Activated CD4-positive, alpha-beta T cell treated with anti-CD3 and anti-CD28 coated beads, Interleukin-10, Interleukin-2, amounts not matched to agents 100 ng/mL and 50 ng/mL, durations not matched to agents 16 hours and 8 hours (primary cell): ENCODE measurements around the gene COX17.

Source experiments
- DNase-seq: peaks from one replicate; pipeline ENCODE4 v3.0.0-alpha.2; 2020

Gene COX17

DNA sequence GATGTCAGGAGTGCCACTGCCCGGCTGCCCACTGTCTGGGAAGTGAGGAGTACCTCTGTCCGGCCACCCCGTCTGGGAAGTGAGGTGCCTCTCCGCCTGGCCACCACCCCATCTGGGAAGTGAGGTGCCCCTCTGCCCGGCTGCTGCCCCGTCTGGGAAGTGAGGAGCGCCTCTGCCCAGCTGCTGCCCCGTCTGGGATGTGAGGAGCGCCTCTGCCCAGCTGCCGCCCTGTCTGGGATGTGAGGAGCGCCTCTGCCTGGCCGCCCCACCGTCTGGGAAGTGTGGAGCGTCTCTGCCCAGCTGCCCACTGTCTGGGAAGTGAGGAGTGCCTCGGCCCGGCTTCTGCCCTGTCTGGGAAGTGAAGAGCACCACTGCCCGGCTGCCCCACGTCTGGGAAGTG is 3.3 kb downstream of the COX17 start:
- no peak for DNase-seq

DNA sequence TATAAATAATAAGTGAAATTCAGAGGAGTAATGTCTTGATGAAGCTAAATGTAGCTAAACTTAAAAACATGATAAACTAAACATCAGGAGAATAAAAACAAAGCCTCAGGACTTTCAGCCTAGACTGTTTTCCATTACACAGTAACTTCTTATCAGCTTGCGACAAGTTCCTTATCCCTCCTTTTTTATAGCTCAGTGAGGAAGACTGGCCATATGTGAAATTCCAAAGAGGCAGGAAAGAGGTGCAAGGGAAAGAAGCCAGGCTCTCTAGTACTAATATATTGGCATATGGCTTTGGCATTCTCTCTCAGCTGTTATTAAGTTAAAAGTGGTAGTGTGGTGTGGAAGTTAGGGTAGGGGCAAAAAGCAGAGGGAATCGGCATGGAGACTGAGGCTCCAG is 4.4 kb downstream of the COX17 start:
- DNase-seq, result no peak

- DNase-seq, result no peak
Observed at GRCh38 chr3:119669906-119670570, 7.2 kb downstream of the COX17 start.

GRCh38 chr3:119665954-119666559 is 11.1 kb downstream of the COX17 start:
- no peak for DNase-seq

DNA sequence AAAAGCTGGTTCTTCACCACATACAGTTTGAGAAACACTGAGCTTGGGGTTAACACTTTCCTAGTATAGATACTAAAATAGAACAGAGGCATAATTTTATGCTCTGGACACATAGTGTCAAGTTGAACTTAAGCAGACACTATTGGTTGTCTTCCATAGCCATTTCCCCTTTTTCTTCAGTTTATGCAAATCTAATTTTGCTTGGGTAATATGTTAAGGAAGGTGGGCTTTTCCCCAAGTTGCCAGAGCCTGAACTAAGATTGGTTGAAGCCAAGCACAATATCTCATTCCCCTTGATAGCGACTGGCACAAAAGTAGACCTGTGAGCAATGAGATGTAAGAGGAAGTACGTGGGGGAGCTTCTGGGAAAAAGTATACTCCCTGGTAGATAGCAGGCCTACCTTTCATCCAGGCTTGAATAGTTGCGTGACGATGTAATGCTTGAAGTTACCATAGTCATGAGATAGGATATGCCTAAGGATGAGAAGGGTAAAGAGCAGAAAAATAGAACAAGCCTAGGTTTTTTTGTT is 12.3 kb downstream of the COX17 start:
- no peak for DNase-seq

- no peak for DNase-seq
Observed at GRCh38 chr3:119664370-119664769, 12.8 kb downstream of the COX17 start.

GRCh38 chr3:119663885-119664284 is 13.3 kb downstream of the COX17 start:
- DNase-seq, result no peak

- DNase-seq, result no peak
Observed at GRCh38 chr3:119662604-119663373, 14.4 kb downstream of the COX17 start.

DNA sequence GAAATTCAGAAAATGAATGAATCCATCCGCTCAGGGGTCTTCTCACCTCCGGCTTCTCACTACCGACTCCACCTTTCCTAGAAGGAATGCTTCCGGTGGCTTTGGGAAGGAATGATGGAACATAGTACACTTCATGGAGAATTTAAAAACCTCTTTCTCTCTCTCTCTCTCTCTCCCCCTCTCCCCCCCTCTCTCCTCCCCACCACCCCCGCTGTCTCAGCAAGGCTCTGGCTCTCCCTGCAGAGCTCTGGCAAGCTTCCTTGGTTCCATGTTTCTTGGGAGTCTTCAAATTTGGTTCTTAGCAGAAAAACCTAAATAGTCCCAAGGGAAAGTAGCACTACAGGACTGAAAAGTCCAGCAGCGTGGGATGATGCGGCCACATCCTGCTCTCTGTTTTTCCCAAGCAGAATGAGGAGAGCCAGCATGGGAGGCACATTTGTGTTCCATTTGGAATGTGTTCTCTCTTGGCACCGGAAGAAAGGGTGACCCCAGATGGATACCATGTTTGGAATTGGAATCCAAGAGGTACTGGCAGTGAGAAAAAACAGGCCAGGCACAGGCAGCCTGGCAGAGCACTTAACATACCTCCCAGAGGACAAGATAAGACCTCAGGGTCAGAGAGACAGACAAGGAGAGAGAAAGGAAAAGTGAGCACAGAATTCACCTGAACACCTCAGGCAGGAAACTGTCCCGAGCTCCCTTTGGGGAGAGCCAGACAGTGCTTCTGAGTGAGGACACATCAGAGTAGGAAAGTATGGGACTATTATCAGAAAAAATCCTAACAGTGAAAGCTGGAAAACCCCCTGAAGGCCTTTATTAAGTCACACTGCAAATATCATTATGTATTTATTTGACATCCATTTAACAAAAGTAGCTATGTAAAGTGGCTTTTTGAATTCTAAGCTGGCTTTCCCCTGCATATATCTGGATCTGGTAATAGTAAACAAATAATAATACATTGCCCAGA is 16.4 kb downstream of the COX17 start, which contains the start of gene POPDC2:
TSS of gene POPDC2 (minus strand) at position 116 of the 967 bp plus-strand sequence. CDS start 166 bp downstream, outside the sequence.
- DNase-seq, result no peak

DNA sequence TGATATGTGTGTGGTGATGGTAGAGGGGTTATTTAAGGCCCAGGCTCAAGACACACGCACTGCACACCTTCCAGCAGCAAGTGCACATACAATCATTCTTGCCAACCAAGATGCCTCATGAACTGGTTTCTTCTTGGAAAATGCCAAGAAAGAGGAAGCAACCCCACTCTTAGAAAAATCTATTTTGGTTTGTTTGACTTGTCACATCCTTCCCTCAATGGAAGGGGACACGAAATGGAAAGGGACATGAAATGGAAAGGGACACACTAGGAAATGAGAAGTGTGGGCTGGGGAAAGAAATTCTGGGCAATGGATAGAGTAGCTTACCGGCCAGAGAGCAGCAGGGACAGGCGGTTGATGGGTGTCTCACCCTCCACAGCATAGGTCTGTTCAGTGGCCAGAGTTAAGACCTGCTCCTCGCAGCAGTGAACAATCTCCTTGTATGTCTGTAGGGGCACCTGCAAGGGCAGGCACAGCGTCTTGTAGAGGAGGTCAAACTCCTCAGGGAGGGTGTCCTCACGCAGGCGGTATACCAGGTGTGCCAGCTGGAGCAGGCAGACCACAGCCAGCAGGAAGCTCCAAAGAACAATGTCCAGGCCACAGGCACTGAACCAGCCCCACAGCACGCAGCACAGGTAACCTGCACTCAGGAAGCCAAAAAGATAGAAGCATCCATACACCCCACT is 17.5 kb downstream of the COX17 start:
- DNase-seq, result no peak

GRCh38 chr3:119658994-119659393 is 18.2 kb downstream of the COX17 start:
- DNase-seq, result no peak

DNA sequence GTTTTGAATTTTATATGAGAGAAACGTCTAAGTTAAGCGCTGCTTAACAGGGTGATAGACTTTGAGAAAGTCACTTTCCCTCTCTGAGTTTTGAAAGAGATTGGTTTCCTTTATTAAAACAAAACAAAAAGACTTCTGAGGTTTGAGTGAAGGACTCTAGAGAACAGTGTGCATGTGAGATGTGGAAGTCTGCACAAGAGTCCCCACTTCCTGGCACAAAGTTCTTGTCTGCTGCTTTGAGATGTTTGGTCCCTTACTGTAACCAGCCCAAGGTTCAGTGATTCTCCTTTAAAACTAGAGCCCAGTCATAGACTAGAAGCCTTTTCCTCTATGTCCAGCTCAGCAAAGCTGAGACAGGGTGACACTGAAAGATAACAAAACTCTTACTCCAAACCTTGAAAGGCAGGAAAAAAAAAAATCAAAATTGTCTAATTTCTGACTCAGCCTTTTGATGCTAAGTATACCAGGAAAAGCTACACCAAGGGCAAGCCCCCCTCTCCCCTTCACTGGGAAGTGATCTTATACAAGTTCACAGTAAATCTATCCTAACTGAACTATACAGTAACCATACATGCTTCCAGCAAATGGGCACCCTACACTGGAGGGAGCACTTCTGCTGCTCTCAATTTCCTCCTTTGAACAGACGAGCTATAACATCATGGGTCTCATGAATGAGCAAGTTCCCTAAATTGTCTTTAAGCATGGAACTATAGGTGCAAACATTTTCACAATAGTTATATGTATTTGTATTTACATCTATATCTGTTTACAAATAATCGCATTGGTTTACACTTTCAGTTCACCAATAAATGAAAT is 19.1 kb downstream of the COX17 start:
- no peak for DNase-seq

- no peak for DNase-seq
Observed at GRCh38 chr3:119653876-119654275, 23.3 kb downstream of the COX17 start.

DNA sequence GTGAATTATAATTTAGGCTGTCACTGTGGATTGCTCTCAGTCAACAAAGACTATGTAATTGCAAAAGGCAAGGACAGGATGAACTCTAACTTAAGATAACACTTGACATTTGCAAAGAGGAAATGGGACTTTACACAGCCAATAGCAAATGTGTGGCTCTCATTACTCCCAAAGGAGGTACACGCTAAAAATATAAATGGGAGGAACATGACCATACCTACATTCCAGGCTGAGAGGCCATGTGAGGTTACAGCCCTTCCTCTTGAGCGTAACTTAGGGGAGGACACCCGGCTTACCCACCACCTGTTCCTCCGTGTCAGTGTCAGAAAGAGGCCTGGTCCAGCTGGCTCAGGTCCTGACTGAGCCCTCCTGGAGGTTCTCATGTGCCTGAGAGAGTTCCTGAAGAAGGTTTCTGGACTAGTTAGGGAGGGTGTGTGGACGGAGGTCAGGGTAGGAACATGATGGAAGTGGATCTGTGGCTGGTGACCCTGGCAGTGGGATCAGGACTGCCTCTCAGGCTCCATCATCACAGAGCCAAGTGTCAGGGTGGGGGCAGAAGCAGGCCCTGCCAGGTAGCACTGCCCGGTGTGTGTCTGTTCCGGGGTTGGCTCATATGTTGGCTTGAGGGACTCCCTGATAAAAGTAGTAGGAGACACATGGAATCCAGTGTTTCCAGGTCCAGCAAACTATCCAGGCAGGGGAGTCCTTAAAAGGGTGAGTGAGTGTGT is 24.7 kb downstream of the COX17 start:
- no peak for DNase-seq

DNA sequence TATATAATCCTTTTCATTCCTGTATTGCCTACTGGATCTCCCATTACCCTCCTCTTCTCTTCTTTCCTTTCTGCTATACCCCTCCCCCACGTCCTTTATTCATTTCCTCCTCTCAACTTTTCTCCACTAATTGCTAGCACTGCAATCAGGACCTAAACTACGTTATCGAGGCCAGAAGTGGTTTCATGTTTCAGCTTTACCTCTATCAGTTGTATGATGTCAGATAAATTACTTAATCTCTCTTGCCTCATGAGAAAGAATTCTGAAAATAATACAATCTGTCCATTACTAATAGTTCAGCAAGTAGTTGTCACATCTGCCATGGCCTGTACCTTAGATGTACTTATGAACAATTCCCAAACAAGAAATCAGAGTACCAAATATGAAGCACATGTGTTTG is 27.4 kb downstream of the COX17 start:
- no peak for DNase-seq

- DNase-seq, result no peak
Observed at GRCh38 chr3:119647843-119648575, 29.2 kb downstream of the COX17 start.

DNA sequence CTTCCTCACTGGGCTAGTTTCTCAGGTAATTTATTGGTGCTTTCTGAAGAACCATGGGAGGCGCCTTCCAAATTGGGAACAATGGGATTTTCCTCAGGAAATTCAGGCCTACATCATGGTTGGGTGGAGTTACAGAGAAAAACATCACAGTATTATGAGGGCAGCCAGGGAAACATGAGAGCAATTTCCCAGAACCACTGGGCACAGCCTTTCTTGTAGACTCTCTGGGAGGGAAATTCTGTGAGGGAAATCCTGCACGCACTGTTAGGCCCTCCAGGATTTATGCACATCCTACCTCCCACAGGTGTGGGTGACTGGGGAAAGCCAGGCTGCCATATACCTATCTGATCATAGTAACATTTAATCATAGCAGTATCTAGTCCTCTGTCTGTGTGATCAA is 30.0 kb downstream of the COX17 start:
- no peak for DNase-seq

DNA sequence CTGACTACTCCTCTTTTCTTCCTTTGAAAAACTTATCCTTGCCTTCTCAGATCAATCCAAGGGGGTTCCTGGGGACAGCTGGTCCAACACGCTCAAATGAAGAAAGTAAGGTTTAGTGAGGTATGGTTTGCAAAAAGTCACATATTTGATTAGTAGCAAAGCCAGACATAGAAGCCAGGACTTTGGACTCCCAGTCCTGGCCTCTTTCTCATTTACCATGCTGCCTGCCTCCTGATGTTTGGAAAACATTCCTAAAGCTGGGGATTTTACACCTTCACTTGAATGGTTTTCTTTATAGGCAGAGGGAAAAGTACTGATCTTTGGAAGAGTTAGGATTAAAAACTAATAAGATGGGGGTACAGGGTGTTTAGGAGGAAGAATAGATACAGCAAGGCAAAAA is 31.4 kb downstream of the COX17 start:
- no peak for DNase-seq

DNA sequence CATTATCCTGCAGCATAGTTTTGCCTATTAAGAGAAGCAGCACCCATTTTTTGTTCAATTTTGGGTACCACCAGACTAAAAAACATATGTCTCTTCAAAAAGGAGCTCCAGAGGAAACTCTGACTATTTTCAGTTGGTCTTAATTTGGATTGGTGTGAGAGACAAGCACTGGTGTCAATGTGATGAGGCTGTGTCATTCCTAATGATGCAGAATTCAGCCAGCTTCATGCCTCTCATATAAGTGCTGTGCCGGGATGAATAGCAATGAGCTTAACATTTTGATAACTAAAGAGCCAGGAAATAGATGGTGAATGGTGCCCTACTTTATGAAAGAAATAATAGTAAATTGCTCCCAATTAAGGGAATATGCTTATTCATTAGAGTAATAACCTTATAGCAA is 32.7 kb downstream of the COX17 start:
- DNase-seq, result no peak

GRCh38 chr3:119643528-119643927 is 33.7 kb downstream of the COX17 start:
- DNase-seq, result no peak
